Smooth muscle cell of the pulmonary artery (primary cell): ENCODE data around the gene ATP11A. TPM values are rescaled to one million over a fixed set of nuclear protein-coding genes. Genes with fewer than 3 reads are reported as not detected.

Experiments
- total RNA-seq: library from RNA; depleted of rRNA; stranded (reverse); fragments of >200 nt; gene quantifications from 2 replicates; pipeline ENCODE4 v1.2.3, GENCODE V29; 2014

The ATP11A gene
- 13.6 and 23.8 TPM in 2 replicates for total RNA-seq

DNA sequence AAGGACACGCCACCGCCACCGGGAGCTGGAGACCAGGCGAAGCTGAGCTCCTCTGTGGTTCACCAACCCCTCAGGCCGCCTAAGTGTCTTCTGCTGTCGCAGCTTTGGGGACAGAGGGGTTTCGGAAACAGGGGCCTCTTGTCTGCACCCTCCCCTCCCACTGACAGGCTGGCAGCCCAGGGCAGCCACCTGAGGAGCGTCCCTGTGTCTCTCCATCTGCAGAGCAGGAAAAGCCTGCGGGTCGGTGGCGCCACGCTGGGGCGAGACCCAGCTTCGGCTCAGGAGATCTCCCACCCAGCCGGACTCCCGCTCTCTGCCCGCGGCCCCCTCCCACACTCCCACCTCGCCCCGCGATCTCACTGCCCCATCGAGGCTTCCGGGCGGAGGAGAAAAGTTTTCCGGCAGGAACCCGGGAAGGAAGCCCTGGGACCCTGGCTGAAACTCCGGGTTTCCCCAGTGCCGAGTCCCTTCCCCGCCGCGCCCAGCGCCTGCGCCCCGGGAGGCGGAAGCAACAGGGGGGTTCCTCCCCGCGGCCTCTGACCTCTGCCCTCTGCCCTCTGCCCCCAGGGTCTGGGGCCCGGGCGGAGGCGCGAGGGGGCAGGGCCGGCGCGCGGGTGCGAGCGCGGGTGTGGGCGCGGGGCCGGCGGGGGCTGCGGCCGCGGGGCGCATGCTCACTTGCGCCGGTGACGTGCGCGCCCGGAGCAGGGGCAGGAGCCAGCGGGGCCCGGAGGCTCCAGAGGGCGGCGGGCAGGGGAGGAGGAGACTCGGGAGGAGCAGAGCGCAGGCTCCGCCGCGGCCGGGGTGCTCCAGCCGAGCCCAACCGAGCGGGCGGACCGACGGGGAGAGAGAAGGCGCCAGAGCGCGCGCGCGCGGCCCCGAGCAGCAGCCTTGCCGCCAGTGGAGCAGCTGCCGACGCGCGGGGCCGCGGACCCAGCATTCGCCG is at the start of gene ATP11A:
ATP11A (plus strand) TSS at position 736 of the 943 bp plus-strand sequence. CDS start 379 bp downstream, outside the sequence.

Other genes with a start within 250 kb of the ATP11A start
- 16.2 and 18.2 TPM in 2 replicates for gene TUBGCP3, start 101.9 kb upstream of the ATP11A start, total RNA-seq